HTR-8/SVneo (cell line): ENCODE results near the gene TOM1L2.
A peak's percentile ranks its signal among the peaks of the same experiment; 100 is the strongest.

Experiments
- DNase-seq: peaks from one replicate; pipeline ENCODE4 v3.0.0; 2011; ENCODE audit warnings: low spot score, mixed read lengths; ENCODE audit not compliant: insufficient read length
- FAIRE-seq: peaks from 2 replicates; lab custom pipeline; 2011; peaks lifted over from hg19 to GRCh38; lab: Jason Lieb, UNC

TOM1L2 gene

GRCh38 chr17:17857496-17857895 is 114.7 kb downstream of the TOM1L2 start:
- FAIRE-seq (no peak), DNase-seq (no peak)

- DNase-seq (no peak), FAIRE-seq (peak; percentile 74)
Observed at GRCh38 chr17:17856386-17856785, 115.8 kb downstream of the TOM1L2 start.

DNA sequence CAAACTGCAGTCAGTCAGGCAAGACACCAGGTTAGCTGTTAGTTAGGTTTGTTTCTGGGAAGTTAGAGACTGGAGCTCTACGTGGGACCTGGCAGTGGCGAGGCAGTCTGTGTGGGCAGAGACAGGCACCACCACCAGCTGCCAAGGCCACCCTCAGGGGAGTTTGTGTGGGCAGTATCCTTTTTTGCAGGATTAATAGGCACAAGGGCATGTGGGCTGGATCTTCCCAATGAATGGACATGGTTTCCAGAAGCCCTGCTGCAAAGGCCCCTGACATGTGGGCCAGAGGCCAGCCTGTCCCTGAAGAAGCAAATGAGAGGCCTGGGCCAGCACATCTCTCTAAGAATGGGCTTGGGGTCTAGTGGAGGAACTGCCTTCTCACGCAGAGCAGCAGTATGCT is 116.2 kb downstream of the TOM1L2 start:
- FAIRE-seq: no peak
- no peak for DNase-seq

DNA sequence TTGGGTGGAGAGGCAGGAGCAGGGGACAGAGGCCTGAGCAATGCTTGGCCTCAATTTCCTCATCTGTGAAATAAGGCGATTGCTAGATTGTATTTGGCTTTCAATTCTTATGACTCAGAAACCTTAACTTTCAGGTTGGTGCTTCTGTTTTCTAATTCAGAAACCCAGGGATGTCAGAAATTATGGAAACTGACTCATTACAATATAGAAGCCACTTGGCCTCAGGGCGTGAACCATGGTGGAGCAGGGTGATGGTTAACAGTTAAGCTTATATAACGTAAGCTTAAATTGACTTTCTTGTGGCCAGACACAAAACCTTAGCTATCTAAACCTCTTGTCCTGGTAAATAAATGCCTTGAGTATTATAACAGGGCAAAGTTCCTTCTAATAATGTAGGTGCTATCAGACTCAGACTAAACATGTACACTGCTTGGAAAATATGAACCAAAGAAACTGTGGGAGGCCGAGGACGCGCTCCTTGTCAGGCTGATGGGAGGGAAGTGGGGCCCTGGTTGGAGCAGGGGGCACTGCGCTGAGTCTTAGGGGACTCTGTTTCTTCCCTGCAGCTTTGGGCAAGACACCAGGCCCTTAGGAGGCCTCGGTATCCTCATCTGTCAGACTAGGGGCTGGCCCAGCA is 118.3 kb downstream of the TOM1L2 start:
- FAIRE-seq: no peak
- DNase-seq: no peak

- no peak for FAIRE-seq
- no peak for DNase-seq
Observed at GRCh38 chr17:17852930-17853329, 119.3 kb downstream of the TOM1L2 start.

GRCh38 chr17:17851103-17852002 is 120.8 kb downstream of the TOM1L2 start:
- DNase-seq (no peak), FAIRE-seq (no peak)

- DNase-seq (no peak), FAIRE-seq (no peak)
Observed at GRCh38 chr17:17849845-17850373, 122.3 kb downstream of the TOM1L2 start.

- FAIRE-seq (no peak), DNase-seq (no peak)
Observed at GRCh38 chr17:17849147-17849820, 122.9 kb downstream of the TOM1L2 start.

GRCh38 chr17:17848311-17849082 is 123.7 kb downstream of the TOM1L2 start:
- FAIRE-seq (peak; percentile 16), DNase-seq (no peak)

DNA sequence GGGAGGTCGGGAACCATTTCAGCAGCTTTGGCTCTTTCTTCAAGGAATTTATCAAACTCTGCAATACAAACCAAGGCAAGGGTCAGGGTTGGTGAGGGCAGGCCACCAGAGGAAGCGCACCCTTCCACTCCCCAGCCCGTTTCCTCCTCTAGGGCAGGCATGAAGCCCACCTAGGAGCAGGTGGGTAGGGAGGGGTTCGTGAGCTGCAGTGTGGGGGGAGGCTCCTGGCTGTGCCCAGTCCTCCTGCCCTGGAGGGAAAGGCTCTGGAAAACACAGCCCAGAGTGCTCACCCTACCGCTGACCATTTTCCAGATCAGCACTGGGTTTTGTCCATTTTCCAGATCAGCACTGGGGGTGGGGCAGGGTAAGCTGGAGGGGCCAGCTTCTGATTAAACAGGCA is 124.5 kb downstream of the TOM1L2 start:
- DNase-seq (no peak), FAIRE-seq (no peak)

DNA sequence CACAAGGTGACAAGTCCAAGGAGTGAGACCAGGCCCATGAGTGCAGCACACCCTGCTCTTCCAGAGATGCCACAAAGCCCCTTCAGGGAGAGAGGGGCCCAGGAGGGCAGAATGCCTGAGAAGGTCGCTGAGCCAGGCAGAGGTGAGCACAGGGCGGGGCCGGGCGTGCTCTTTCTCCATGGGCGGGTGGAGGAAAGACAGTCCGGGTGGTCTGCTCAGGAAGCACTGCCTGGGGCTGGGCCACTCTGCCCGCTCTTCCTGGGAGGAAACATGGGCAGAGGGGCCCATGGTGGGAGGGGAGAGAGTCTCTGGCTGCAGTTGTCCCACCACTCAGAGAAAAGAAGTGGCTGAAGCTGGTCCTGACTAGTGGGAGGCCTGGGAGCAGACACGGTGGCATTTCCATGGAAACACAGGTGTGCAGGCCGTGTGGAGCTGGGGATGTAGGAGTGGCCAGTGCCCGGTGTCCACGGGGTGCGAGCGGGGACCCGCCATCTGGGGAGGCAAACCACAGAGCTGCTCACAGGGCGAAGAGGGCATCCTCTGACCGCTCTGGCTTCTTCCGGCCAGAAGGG is 125.0 kb downstream of the TOM1L2 start:
- FAIRE-seq: no peak
- DNase-seq: no peak

- FAIRE-seq (no peak), DNase-seq (no peak)
Observed at GRCh38 chr17:17846645-17847044, 125.6 kb downstream of the TOM1L2 start.

DNA sequence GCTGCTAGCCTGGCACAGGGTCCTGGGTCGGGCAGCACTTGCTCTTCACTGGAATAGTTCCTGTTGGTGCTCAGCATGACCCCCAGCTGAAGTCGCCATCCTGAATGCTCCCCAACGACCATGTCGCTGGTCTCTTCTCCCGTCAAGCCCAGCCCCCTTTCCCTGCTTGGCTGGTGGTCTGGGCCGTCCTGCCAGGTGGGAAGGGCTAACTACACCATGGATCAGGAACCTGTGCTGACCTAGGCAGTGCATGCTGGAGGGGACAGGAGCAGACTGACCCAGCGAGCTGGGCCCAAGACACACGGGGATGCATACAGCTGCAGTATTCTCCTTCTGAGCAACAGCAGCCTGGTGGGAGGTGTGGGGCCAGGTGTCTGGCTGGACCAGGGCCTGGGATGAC is 126.2 kb downstream of the TOM1L2 start:
- no peak for DNase-seq
- peak; percentile 60 for FAIRE-seq

DNA sequence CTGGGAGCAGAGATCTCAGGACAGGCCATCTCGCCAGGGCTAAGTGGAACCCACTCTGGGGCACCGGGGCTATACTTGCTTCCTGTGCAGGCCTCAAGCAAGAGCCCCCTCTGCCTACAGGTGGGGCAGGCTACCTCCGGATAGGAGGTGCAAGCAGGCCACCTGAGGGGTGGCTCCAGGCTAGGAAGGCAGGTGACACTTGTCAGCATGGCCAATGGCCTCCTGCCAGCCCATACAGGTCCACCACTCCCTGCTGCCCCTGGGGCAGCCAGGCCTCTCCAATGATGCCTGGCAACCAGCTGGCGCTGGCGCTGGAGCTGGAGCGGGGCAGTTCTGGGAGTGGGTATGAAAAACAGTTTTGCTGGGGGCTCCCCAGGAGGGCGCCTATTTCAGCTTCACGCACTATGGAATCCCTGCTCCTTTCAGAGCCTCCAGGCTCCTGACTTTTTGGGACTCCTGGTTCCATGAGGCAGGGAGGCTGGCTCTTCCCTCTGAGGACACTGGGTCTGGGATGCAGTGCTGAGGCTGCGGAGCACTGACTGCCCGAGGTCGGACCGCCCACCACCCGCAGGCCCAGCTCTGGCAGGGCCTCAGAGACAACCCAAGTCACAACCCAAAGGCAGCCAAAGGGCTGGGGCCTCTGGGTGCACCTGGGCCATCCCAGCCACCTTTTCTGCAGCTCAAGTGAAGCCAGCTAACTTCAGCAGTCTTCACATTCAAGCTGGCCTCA is 127.0 kb downstream of the TOM1L2 start:
- no peak for FAIRE-seq

GRCh38 chr17:17844500-17844899 is 127.7 kb downstream of the TOM1L2 start:
- DNase-seq (no peak), FAIRE-seq (no peak)

More for the DNA sequence above, 127.0 kb downstream of the TOM1L2 start:
- DNase-seq: no peak

GRCh38 chr17:17844079-17844478 is 128.1 kb downstream of the TOM1L2 start:
- DNase-seq: no peak
- no peak for FAIRE-seq

- FAIRE-seq (peak; percentile 23), DNase-seq (no peak)
Observed at GRCh38 chr17:17843096-17843495, 129.1 kb downstream of the TOM1L2 start.

GRCh38 chr17:17842111-17842876 is 129.9 kb downstream of the TOM1L2 start:
- no peak for FAIRE-seq
- no peak for DNase-seq
